HG02610 (cell line): ENCODE results near the gene SAMD14.

Experiments used
- ATAC-seq: cut with Tn5 transposase; IDR thresholded peaks from one replicate; pipeline ENCODE4 v1.9.1; 2021; ENCODE audit warnings: mild to moderate bottlenecking, moderate library complexity; ENCODE audit not compliant: unreplicated experiment

Gene SAMD14

GRCh38 chr17:50114849-50115357 is 15.1 kb downstream of the SAMD14 start:
- no peak for ATAC-seq

GRCh38 chr17:50114401-50114800 is 15.6 kb downstream of the SAMD14 start:
- no peak for ATAC-seq

DNA sequence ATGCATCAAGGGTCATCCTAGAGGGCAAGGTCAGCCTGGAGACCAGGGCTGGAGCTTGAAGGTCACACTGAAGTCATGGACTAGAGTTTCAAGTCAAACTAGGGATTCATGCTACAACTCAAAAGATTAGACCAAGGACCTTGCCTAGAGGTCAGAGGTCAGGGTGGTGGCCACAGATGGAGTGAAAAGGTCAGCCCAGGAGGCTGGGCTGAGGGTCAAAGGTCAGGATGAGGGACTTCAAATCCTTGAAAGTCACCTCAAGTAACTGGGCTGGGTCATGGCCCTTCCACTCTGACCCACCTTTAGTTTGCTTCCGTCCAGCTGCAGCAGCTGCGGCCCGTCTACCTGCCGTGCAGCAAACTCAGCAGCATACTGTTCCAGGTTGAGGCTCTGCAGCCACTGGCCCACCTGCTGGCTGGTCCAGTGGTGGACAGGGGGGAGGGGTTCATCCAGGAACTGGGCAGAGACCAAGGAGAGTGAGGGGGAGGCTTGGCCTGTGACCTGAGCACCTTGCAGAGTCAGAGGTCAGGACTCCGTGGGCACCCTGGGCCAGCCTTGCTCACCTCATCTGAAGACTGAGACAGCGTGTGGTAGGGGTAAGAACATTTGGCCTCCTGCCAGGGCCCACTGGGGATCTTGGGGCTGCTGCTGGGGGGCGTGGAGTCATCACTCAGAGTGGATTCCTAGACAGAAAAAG is 16.2 kb downstream of the SAMD14 start:
- ATAC-seq, result no peak

DNA sequence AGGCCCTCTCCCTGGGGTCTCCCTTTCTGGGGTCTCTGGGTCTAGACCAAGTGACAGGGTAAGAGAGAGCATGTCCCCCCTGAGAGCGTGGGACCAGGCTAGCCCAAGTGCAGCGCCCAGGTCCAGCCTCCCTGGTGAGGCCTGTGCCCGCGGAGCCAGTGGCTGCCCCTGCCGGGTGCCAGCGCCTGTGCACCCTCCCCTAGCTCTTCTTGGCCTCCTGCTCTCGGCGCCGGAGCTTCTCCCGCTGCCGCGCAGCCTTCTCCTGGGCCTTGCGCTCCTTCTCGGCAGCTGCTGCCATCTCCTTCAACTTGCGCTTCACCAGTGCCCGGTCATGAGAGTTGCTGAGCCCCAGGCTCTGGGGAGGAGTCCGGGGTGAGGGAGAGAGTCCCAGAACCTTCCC is 17.3 kb downstream of the SAMD14 start:
- no peak for ATAC-seq

- no peak for ATAC-seq
These were observed 18.0 kb downstream of the SAMD14 start for GRCh38 chr17:50111673-50112655.

DNA sequence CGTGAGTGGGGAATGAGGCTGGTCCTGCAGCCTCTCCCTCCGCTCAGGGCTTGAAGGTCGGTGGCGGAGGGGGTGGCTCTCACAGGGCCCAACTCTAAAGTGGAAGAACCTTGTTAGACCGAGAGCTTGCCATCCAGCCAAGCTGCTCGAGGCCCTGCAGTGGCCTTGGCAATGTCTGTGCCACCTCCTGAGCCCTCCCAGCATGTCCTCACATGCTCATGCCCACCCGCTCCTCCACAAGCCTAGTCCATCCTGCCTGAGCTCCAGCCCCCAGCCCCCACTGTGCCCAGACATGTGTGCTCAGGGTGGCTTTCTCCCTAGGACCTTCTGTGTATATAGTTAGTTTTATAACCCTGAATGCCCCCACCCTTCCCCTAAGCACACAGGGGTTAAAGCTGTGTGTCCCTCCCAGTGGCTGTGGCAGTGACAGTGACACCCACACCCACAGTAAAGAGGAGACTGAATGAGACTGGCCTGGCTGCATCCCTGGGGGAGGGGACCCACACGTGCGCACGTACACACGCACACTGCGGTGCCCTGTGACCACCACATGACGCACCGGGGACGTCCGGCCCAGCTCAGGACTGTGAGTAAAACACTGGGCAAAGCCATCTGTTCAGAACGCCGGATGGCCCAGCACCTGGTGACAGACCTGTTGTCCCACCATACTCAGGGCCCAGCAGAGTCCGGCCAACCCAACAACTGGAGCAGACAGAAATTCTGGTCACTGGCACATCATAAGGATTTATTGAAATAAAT is 19.2 kb downstream of the SAMD14 start:
- ATAC-seq, result no peak

- no peak for ATAC-seq
These were observed 20.2 kb downstream of the SAMD14 start for GRCh38 chr17:50109785-50110184.

DNA sequence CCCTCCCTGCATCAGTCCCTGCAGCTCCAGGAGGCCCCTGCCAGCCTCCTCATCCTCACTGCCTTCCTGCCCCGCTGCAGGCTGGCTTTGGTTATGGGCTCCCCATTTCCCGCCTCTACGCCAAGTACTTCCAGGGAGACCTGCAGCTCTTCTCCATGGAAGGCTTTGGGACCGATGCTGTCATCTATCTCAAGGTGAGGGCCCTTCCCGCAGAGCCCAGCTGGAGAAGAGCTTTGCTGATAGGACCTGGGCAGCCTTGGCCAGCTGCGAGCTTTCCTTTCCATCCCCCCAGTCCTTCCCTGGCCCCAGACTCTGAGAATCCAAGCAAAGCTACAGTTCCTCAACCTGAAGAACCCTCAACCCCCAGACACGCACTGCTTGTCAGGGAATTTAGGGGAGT is 20.8 kb downstream of the SAMD14 start:
- ATAC-seq, result no peak

GRCh38 chr17:50108556-50108955 is 21.4 kb downstream of the SAMD14 start:
- no peak for ATAC-seq

- ATAC-seq, result no peak
These were observed 22.1 kb downstream of the SAMD14 start for GRCh38 chr17:50107790-50108414.

- no peak for ATAC-seq
These were observed 23.4 kb downstream of the SAMD14 start for GRCh38 chr17:50106393-50107131.

GRCh38 chr17:50105811-50106210 is 24.1 kb downstream of the SAMD14 start:
- no peak for ATAC-seq

DNA sequence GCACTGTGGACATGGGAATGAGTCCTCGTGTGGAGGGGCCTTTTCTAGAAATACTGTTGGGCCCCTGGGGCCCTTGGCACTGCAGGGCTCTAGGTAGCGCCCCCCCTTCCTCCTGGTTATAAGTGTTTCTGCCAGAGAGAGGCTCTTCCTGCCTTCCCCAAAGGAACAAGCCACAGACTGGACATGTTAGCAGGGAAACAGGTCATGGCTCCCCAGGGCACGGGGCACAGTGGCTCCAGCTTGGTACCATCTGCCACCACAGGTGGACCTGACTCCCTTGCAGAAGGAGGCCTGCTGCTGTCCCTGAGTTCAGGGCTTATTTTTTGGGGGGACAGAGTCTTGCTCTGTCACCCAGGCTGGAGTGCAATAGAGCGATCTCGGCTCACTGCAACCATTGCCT is 26.0 kb downstream of the SAMD14 start:
- no peak for ATAC-seq

DNA sequence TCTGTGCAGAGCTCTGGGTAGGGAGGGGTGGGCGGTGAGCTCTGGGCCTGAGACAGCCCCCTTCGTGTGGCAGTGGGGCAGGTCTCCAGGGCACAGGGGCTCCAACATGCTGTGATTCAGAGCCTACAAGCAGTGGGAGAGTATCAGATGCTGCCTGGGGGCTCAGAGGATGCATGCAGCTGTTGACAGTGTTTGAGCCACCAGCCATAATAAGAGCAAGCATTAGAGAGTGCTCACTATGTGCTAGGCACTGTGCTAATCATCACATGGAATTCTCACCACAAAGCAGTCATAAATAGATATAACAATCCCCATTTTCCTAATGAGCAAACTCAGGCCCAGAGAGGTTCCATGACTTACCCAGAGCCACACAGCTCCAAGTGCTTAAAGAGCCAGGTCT is 26.7 kb downstream of the SAMD14 start:
- no peak for ATAC-seq

- no peak for ATAC-seq
These were observed 27.6 kb downstream of the SAMD14 start for GRCh38 chr17:50102164-50102991.

DNA sequence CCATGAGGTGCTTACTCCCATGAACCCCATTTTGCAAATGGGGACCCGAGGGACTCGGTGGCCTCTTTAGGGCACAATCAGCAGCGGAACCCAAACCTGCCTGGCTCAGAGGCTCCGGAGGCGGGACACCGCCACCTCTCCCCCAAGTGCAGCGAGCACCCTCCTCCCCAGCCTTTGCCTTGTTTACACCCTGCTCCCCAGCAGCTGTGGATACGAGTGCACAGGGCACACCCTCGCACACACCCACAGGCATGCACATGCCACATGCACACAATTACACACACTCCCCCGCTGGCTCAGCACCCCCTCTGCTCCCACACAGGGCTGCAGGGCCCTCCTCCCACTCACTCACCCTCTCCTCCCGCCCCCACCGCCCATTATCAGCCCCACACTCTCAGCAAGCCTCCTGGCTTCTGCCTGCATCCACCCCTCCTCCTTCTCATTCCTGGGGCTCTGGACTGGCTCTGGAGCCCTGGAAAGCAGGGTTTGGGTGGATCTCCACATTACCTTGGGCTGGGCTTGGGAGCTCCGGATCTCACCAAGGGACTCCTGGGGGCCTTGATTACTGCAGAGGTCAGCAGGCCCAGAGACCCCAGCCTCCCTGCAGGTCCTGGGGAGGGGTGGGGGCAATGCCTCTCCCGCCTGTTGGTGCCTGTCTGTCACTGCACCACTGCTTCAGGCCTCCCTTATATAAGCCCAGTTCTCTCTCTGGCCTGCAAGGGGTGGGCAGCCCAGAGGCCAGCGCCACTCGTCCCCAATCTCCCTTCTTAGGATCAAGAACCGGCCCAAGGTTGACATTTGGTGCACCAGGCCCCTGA is 28.4 kb downstream of the SAMD14 start:
- ATAC-seq, result no peak

DNA sequence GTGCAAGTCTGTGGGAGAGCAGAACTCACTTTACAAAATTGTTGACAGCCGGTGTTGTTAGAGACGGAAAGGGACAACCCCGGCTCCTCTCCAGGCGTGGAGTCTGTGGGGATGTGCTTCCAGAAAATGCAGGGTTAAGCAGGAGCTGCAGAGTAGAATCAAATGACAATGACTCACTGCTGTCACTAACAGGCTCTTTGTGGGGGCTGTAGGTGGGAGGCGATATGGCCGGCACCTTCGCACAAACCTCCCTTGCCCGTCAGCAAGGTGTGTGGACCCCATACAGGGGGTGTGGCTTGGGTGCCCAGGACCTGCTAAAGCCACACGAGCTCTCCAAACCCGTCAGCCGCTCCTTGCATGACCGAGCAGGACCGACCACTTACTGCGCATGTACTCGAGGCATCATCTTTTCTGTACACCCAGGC is 29.0 kb downstream of the SAMD14 start:
- ATAC-seq, result no peak

DNA sequence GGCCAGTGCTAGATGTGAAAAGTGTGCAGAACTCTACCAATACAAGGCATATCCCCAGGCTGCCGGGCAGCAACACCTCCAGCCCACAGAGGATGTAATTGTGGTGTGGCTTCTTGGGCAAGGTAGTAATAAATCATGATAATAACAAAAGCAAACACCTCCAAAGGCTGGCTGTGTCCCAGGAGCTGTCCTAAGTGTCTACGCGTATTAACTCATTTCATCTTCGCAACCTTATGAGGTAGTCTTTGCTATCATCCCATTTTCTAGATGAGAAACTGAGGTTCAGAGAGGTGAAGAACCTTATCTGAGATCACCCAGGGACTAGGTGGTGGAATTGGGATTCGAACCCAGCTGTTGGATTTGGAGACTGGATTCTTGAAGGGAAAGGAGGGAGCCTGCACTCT is 29.5 kb downstream of the SAMD14 start:
- no peak for ATAC-seq
